Right atrium auricular region (tissue), 2 donors: ENCODE results near the gene SIK3. TPM values are rescaled to one million over a fixed set of nuclear protein-coding genes. Genes with fewer than 3 reads are reported as not detected.
"Not testable (repeated sequence)": the region's sequence is repeated elsewhere in the genome, so short reads cannot be mapped to it uniquely, and the experiment has no call there.

Experiments used
- DNase-seq: peaks from one replicate; pipeline ENCODE4 v3.0.0-alpha.2; 2019; ENCODE audit warnings: low spot score
- H3K27ac ChIP-seq, 2 donors: fragments of 200-600 bp; sonication (generic); 1 replicate in 1 of 2; 2 replicates in 1 of 2; pipeline ENCODE4 v1.5.1; 2016 to 2019
- H3K27me3 ChIP-seq, 2 donors: fragments of 200-600 bp; sonication (generic); one replicate each; pipeline versions ENCODE4 v1.5.1 to v1.6.0; 2017 to 2019
- H3K36me3 ChIP-seq: fragments of 200-600 bp; sonication (generic); one replicate; pipeline ENCODE4 v1.5.1; 2016
- H3K4me1 ChIP-seq, 2 donors: fragments of 200-600 bp; sonication (generic); one replicate each; pipeline versions ENCODE4 v1.5.1 to v1.6.0; 2017 to 2019
- H3K4me3 ChIP-seq, 2 donors: fragments of 200-600 bp; sonication (generic); 1 replicate in 1 of 2; 2 replicates in 1 of 2; pipeline ENCODE4 v1.5.1; 2017 to 2019; ENCODE audit warnings: mild to moderate bottlenecking in 1 of 2, moderate library complexity in 1 of 2
- H3K9me3 ChIP-seq, 2 donors: fragments of 200-600 bp; sonication (generic); one replicate each; pipeline ENCODE4 v1.5.1; 2019
- CTCF ChIP-seq, 2 donors: fragments of 200-600 bp; sonication (generic); IDR thresholded peaks; one replicate each; pipeline ENCODE4 v1.5.1; 2019; ENCODE audit warnings: antibody characterized with exemption in 2 of 2
- total RNA-seq, 2 donors: library from RNA; depleted of rRNA; stranded (reverse); fragments of >200 nt; gene quantifications; one replicate each; pipeline ENCODE4 v1.1.0, GENCODE V29; 2016

Gene SIK3
- total RNA-seq, 2 donors from 2014 or later: 27.0 to 40.1 TPM

- H3K9me3 ChIP-seq: no peaks in the 10 kb centered on the region
- H3K4me1 ChIP-seq: no peaks in the 10 kb centered on the region
- no peaks in the 10 kb centered on the region for H3K27me3 ChIP-seq
- no peak for DNase-seq
- no peak for TF ChIP-seq CTCF (IDR thresholded peaks at IDR 0.05)
- H3K4me3 ChIP-seq: no peak overlapping the region
- no peaks in the 10 kb centered on the region for H3K36me3 ChIP-seq
- H3K27ac ChIP-seq: no peak overlapping the region
These were observed 289.7 kb downstream of the SIK3 start for GRCh38 chr11:116808262-116809175.

- Histone ChIP-seq H3K27me3 (no peaks in the 10 kb centered on the region), H3K4me1 (no peaks in the 10 kb centered on the region), H3K4me3 (no peak overlapping the region), H3K9me3 (no peaks in the 10 kb centered on the region), H3K36me3 (no peaks in the 10 kb centered on the region), H3K27ac (no peak overlapping the region)
- no peak for DNase-seq
- TF ChIP-seq CTCF (IDR thresholded peaks at IDR 0.05): no peak
These were observed 290.5 kb downstream of the SIK3 start for GRCh38 chr11:116807601-116808261.

- H3K4me3 ChIP-seq: no peak overlapping the region
- no peak overlapping the region for H3K27ac ChIP-seq
- no peaks in the 10 kb centered on the region for H3K9me3 ChIP-seq
- H3K4me1 ChIP-seq: no peaks in the 10 kb centered on the region
- H3K27me3 ChIP-seq: no peaks in the 10 kb centered on the region
- no peak for TF ChIP-seq CTCF (IDR thresholded peaks at IDR 0.05)
- no peak for DNase-seq
- no peaks in the 10 kb centered on the region for H3K36me3 ChIP-seq
These were observed 294.2 kb downstream of the SIK3 start for GRCh38 chr11:116804001-116804400.

GRCh38 chr11:116801662-116802061 is 296.6 kb downstream of the SIK3 start:
- not testable (repeated sequence) for H3K27me3 ChIP-seq, H3K36me3 ChIP-seq, H3K4me3 ChIP-seq, H3K4me1 ChIP-seq, DNase-seq, H3K27ac ChIP-seq, H3K9me3 ChIP-seq

- Histone ChIP-seq H3K4me3 (no peak overlapping the region), H3K36me3 (no peaks in the 10 kb centered on the region), H3K4me1 (no peaks in the 10 kb centered on the region), H3K9me3 (no peaks in the 10 kb centered on the region), H3K27me3 (no peaks in the 10 kb centered on the region), H3K27ac (no peak overlapping the region)
- no peak for DNase-seq
- TF ChIP-seq CTCF (IDR thresholded peaks at IDR 0.05): no peak
These were observed 297.6 kb downstream of the SIK3 start for GRCh38 chr11:116800610-116801009.

- H3K4me1 ChIP-seq: no peaks in the 10 kb centered on the region
- TF ChIP-seq CTCF (IDR thresholded peaks at IDR 0.05): no peak
These were observed 299.9 kb downstream of the SIK3 start for GRCh38 chr11:116798368-116798767.

More at GRCh38 chr11:116798368-116798767, 299.9 kb downstream of the SIK3 start:
- no peak for DNase-seq
- H3K4me3 ChIP-seq: no peak overlapping the region
- H3K9me3 ChIP-seq: no peaks in the 10 kb centered on the region
- no peaks in the 10 kb centered on the region for H3K36me3 ChIP-seq
- no peak overlapping the region for H3K27ac ChIP-seq
- H3K27me3 ChIP-seq: no peaks in the 10 kb centered on the region
